Activated T-cell treated with anti-CD3 and anti-CD28 coated beads, Interleukin-2, amount 50 U/mL, for 48 hours (primary cell): ENCODE measurements around the gene ST6GALNAC1.
"Not testable (repeated sequence)": the region's sequence is repeated elsewhere in the genome, so short reads cannot be mapped to it uniquely, and the experiment has no call there.

ENCODE experiments used
- DNase-seq, 2 experiments: peaks; one replicate each; pipeline ENCODE4 v3.0.0-alpha.2; 2020

ST6GALNAC1 gene

GRCh38 chr17:76611080-76611749, 32.3 kb downstream of the ST6GALNAC1 start:
- DNase-seq = not testable (repeated sequence)

- DNase-seq = not testable (repeated sequence)
These were observed 36.9 kb downstream of the ST6GALNAC1 start for GRCh38 chr17:76606685-76607084.

- DNase-seq = no peak
These were observed 42.5 kb downstream of the ST6GALNAC1 start for GRCh38 chr17:76601065-76601464.

- DNase-seq = no peak
These were observed 43.7 kb downstream of the ST6GALNAC1 start for GRCh38 chr17:76599694-76600460.

GRCh38 chr17:76598004-76598439, 45.5 kb downstream of the ST6GALNAC1 start:
- no peak for DNase-seq

- no peak for DNase-seq
These were observed 46.2 kb downstream of the ST6GALNAC1 start for GRCh38 chr17:76597156-76598003.

- no peak for DNase-seq
These were observed 48.9 kb downstream of the ST6GALNAC1 start for GRCh38 chr17:76594690-76595089.

GRCh38 chr17:76593959-76594358, 49.6 kb downstream of the ST6GALNAC1 start:
- no peak for DNase-seq

- DNase-seq = no peak
These were observed 50.2 kb downstream of the ST6GALNAC1 start for GRCh38 chr17:76593384-76593826.

GRCh38 chr17:76588182-76588581, 55.4 kb downstream of the ST6GALNAC1 start:
- DNase-seq = no peak

GRCh38 chr17:76586741-76587487, 56.6 kb downstream of the ST6GALNAC1 start:
- no peak for DNase-seq

- peak; percentile 49 to 56 for DNase-seq
These were observed 57.6 kb downstream of the ST6GALNAC1 start, which contains the start of gene ST6GALNAC2 for GRCh38 chr17:76585649-76586593. Gene ST6GALNAC2, minus strand, starts transcription at chr17:76585860. Its CDS starts 52 bp downstream, at chr17:76585808.

GRCh38 chr17:76585033-76585648, 58.4 kb downstream of the ST6GALNAC1 start:
- peak; percentile 29 to 48 for DNase-seq

- DNase-seq = no peak
These were observed 59.0 kb downstream of the ST6GALNAC1 start for GRCh38 chr17:76584427-76585032.

GRCh38 chr17:76582660-76583059, 60.9 kb downstream of the ST6GALNAC1 start:
- no peak for DNase-seq

GRCh38 chr17:76581515-76581914, 62.0 kb downstream of the ST6GALNAC1 start:
- no peak for DNase-seq

GRCh38 chr17:76579281-76579680, 64.3 kb downstream of the ST6GALNAC1 start:
- no peak for DNase-seq

- DNase-seq = no peak
These were observed 65.2 kb downstream of the ST6GALNAC1 start for GRCh38 chr17:76578376-76578775.

- no peak for DNase-seq
These were observed 65.7 kb downstream of the ST6GALNAC1 start for GRCh38 chr17:76577876-76578275.

GRCh38 chr17:76576189-76576588, 67.4 kb downstream of the ST6GALNAC1 start:
- no peak for DNase-seq
